Measurements from ENCODE around the gene ASIC2.
"Not testable (repeated sequence)": the region's sequence is repeated elsewhere in the genome, so short reads cannot be mapped to it uniquely, and the experiment has no call there.

ASIC2 gene

DNA sequence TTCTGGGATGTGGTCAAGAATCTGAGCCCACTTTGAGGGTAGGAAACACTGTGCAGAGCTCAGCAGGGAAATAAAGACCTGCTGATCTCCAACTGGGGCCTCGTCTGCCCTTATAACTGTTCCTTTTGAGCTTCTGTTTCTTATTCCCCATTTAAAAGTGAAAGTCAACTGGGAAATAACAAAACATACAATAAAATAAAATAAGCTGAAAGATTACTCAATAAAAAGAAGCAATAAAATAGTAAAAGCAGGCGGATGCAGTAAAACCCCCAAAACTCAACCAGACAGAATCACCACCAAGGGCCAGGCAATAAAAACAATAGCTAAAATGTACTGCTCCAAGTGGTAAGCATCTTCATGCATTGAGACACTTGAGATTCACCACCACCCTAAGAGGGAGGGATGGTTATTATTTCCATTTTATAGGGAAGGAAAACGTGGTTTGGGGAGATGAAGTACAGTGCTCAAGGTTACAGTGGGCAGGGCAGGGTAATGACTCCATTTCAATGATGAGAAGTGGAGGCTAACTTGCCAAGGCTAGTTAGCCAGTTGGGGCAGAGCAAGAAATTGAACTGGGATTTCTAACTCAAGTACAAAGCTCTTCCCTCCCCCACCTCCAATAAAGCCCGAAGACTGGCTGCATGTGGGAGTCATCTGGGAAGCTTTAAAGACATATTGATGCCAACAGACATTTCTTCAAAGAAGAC, 307.9 kb downstream of the ASIC2 start:
- DNase-seq (ENCODE audit: low read depth, low spot score), result no peak

DNA sequence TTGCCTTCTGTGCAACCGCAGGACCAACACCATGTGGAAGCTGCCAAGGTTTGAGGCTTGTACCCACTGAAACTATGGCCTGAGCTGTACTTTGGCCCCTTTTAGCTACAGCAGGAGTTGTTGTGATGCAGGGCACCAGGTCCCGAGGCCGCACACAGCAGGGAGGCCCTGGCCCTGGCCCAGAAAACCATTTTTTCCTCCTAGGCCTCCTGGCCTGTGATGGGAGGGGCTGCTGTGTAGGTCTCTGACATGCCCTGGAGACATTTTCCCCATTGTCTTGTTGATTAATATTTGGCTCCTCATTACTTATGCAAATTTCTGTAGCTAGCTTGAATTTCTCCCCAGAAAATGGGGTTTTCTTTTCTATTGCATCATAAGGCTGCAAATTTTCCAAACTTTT, 311.5 kb downstream of the ASIC2 start:
- DNase-seq (ENCODE audit: low read depth, low spot score), result not testable (repeated sequence)

DNA sequence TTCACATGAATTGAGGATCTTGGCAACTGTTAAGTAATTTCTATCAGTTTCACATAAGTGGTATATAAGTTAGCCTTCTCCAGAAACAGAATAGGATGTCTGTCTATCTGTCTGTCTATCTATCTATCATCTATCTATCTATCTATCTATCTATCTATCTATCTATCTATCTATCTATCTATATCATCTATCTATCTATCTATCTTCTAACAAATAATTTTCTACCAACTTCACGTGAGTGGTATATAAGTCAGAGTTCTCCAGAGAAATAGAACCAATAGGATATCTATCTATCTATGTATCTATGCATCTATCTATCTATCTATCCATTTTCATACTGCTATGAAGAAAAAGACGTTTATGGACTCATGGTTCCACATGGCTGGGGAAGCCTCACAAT, 312.9 kb downstream of the ASIC2 start:
- DNase-seq (ENCODE audit: low read depth, low spot score), result no peak

DNA sequence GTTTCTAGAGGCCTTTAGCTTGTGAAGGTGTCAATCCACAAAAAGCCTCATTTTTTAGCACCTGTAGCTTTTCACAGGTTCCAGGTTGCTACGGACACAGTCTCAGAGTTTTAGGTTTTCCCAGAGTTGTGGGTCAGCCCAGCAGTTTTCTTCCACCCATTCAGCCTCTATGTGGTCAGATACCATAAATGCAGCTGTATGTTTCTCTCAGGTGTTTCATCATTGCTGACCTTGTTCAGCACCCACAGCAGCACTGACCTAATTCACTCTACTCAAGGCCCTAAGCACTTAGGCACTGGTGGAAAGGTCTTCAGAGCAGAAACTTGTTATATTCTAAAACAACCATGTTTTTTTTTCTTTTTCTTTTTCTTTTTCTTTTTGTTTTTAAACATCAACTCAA, 316.5 kb downstream of the ASIC2 start:
- DNase-seq (ENCODE audit: low read depth, low spot score), result no peak

DNA sequence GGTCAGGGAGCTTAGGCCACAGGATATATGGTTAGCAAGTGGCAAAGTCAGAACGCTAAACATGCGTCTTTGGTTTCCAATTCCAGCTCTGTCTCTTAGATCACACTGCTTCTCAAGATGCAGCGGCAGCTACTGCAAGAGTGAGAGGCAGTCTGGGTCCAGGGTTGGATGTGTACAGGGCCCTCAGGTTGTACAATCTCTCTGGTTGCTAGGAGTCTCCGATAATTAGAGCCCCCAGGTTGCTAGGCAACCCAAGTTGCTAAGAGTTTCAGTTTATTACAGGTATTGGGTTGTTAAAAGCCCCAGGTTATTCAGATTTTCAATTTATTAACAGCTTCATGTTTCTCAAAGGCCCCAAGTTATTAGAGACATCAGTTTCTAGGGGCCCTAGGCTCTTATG, 317.0 kb downstream of the ASIC2 start:
- no peak for DNase-seq (ENCODE audit: low read depth, low spot score)

DNA sequence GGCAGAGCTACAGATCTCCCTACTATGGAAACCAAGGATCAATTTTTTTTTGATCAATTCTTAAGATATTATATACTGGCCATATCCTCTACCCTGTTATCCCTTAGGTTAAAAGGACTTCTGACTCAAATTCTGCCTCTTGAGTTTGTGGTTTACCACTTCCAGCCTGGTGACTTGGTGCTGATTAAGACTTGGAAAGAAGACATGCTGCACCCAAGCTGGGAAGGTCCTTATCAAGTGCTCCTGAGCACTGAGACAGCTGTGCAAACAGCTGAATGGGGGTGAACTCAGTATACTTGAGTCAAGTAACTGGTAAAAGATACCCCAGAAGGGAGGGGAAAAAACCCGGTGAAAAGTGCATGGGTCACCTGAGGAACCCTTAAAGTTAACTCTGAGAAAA, 321.9 kb downstream of the ASIC2 start:
- no peak for DNase-seq (ENCODE audit: low read depth, low spot score)

DNA sequence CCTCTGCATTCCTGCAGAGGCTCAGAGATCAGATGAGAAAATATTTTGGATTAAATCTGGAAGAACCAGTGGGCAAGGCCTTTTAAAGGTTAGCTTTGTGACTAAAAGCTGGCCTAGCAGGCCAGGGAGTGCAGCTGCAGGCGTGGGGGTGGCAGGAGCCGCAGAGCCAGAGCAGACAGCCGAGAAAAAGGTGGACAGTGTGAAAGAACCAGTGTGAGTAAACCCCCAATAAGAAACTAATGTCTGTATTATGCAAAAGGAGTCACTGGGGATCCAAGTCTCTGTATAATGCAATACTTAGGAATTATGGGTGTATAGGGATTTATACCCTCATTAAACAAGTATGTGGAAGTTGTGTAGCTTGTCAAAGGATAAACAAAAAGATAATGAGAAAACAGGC, 322.8 kb downstream of the ASIC2 start:
- no peak for DNase-seq (ENCODE audit: low read depth, low spot score)

DNA sequence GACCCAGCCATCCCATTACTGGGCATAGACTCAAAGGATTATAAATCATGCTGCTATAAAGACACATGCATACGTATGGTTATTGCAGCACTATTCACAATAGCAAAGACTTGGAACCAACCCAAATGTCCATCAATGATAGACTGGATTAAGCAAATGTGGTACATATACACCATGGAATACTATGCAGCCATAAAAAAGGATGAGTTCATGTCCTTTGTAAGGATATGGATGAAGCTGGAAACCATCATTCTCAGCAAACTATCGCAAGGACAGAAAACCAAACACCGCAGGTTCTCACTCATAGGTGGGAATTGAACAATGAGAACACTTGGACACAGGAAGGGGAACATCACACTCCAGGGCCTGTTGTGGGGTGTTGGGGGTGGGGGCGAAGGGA, 323.9 kb downstream of the ASIC2 start:
- not testable (repeated sequence) for DNase-seq (ENCODE audit: low read depth, low spot score)

DNA sequence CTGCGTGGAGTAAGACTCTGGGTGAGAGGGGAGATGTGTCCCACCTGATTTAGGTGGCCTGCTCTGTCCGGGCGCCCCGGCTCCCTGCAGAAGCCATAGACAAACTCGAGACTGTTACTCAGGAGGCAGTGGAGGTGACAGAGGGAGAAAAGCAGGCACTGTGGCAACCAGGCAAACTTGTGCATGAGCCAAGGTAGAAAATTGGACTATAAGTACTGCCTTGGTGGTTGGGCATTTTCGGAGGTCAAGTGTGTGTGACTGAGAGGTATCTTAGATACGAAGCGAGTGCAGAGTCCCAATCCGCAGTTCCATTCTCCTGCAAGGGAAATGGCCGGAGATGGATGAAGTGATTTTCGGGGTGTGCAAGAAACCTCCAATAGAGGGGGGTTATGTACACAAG, 328.6 kb downstream of the ASIC2 start:
- no peak for DNase-seq (ENCODE audit: low read depth, low spot score)
